Mucosa of rectum (tissue), 2 donors: ENCODE data around the gene ERP29.
"Not testable (repeated sequence)": the region's sequence is repeated elsewhere in the genome, so short reads cannot be mapped to it uniquely, and the experiment has no call there.

ENCODE experiments used
- H3K27ac ChIP-seq, 2 donors: one replicate each; pipeline ENCODE4 v1.7.0; 2013; ENCODE audit warnings: inconsistent platforms in 2 of 2, low read depth in 2 of 2, low read length in 2 of 2
- H3K27me3 ChIP-seq, 2 donors: one replicate each; pipeline ENCODE4 v1.7.0; 2013; ENCODE audit warnings: low read length in 2 of 2; ENCODE audit not compliant: control insufficient read depth in 2 of 2, insufficient read depth in 2 of 2
- H3K36me3 ChIP-seq, 2 donors: one replicate each; pipeline ENCODE4 v1.7.0; 2013; ENCODE audit warnings: low read length in 2 of 2; ENCODE audit not compliant: control insufficient read depth in 2 of 2, insufficient read depth in 2 of 2
- H3K4me1 ChIP-seq, 2 donors: one replicate each; pipeline ENCODE4 v1.7.0; 2013; ENCODE audit warnings: low read length in 2 of 2, mild to moderate bottlenecking in 1 of 2; ENCODE audit not compliant: control insufficient read depth in 2 of 2, insufficient read depth in 2 of 2
- H3K4me3 ChIP-seq, 2 donors: one replicate each; pipeline ENCODE4 v1.7.0; 2013; ENCODE audit warnings: low read length in 2 of 2
- H3K9ac ChIP-seq, 2 donors: one replicate each; pipeline ENCODE4 v1.7.0; 2013; ENCODE audit warnings: low read length in 2 of 2, low read depth in 1 of 2, mild to moderate bottlenecking in 1 of 2
- H3K9me3 ChIP-seq, 2 donors: one replicate each; pipeline ENCODE4 v1.7.0; 2013; ENCODE audit warnings: low read length in 2 of 2; ENCODE audit not compliant: control insufficient read depth in 2 of 2
- donor health status: healthy.
- donor health status: Normal muscosa, but diverticular disease.

The ERP29 gene

DNA sequence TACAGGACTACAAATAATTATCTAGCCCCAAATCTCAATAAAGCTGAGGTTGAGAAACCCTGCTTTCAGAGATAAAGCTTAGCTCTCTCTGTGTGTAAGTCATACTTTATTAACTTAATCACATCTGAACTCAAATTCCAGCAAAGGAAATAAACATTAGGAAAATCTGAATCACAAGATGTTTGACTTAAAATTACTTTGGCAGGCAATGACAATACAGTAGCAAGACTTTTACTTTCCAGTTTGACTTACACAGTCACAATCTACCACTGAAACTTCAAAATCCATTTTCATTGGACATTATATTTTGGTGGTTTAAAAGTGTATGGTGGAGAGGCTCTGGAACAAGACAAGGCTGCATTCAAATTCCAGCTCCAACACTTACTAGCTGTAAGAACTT lies 11.7 kb upstream of the ERP29 start:
- Histone ChIP-seq H3K4me1 (no peaks in the 10 kb centered on the region), H3K36me3 (no peaks in the 10 kb centered on the region), H3K9me3 (no peaks in the 10 kb centered on the region), H3K27me3 (no peaks in the 10 kb centered on the region), H3K9ac (peak overlapping the region in 1 of 2 donors; percentile 15), H3K27ac (no peak overlapping the region), H3K4me3 (no peak overlapping the region)

DNA sequence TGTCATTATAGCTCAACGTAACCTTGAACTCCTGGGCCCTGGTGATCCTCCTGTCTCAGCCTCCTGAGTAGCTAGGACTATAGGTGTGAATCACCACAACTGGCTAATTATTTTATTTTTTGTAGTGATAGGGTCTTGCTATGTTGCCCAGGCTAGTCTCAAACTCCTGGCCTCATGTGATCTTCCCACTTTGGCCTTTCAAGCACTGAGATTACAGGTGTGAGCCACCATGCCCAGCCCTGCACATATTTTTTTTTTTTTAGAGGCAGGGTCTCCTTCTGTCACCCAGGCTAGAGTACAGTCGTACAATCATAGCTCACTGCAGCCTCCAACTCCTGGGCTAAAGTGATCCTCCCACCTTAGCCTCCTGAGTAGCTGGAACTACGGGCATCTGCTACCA lies 9.2 kb upstream of the ERP29 start:
- Histone ChIP-seq H3K27me3 (no peaks in the 10 kb centered on the region), H3K27ac (no peak overlapping the region), H3K9me3 (no peaks in the 10 kb centered on the region), H3K36me3 (no peaks in the 10 kb centered on the region), H3K9ac (no peak overlapping the region), H3K4me3 (no peak overlapping the region), H3K4me1 (no peaks in the 10 kb centered on the region)

DNA sequence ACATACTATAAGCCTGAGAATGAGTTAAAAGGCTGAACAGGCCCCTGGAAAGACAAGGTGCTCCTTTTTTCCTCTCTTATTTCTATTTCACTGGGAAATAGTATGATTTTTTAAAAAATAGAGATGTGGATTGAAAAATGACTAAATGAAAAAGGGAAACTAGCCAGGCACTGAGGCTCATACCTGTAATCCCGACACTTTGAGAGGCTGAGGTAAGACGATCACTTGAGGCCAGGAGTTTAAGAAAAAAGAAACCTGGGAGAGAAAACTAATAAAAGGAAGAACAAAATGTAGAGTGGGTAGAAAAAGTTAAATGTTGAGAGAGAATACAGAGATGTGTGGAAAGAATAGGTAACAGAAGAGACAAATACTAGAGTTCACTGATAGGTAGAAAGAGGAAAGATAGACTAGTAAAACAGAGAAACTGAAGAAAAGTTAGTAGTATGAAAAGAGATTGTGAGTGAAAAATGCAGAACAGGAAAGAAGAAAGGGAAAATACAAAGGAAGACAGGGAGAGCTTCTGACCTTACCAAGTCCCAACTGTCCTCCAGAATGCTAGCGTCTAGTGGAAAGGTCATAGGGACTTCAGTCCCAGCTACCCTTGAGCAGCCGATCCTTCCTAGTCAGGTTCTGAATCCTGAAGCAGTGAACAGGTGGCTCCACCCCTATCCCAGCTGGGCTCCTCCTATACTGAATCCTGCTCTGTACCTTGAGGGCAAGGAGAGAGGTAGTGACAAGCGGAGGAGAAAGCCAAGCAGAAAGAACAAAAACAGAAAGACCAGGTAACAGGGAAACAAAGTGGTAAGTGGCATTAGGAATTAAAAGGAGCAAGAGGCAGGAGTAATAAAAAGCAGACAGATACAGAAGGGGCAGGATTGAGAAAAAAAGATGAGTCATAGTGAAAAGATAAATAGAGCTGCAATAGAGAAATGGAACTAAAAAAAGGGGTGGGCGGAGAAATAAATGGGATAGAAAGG lies 7.5 kb upstream of the ERP29 start:
- H3K4me1 ChIP-seq, result no peaks in the 10 kb centered on the region
- no peaks in the 10 kb centered on the region for H3K9me3 ChIP-seq
- H3K9ac ChIP-seq, result no peak overlapping the region
- no peaks in the 10 kb centered on the region for H3K27me3 ChIP-seq
- H3K27ac ChIP-seq, result no peak overlapping the region
- H3K36me3 ChIP-seq, result no peaks in the 10 kb centered on the region
- peak overlapping the region in 1 of 2 donors; percentile 42 for H3K4me3 ChIP-seq

DNA sequence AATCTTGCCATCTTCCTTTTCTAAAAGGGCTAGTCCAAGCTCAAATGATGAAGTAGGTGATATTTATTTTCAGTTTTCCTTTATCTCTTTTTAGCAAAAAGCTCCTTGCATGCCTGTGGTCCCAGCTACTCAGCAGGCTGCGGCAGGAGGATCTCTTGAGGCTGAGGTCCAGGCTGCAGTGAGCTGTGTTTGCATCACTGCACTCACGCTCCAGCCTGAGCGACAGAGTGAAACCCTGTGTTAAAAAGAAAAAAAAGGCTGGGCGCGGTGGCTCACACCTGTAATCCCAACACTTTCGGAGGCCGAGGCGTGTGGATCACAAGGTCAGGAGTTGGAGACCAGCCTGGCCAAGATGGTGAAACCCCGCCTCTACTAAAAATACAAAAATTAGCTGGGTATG lies 5.3 kb upstream of the ERP29 start:
- Histone ChIP-seq H3K4me3 (no peak overlapping the region), H3K27me3 (no peaks in the 10 kb centered on the region), H3K9me3 (no peaks in the 10 kb centered on the region), H3K36me3 (no peaks in the 10 kb centered on the region), H3K27ac (no peak overlapping the region), H3K4me1 (peaks cover 12 to 17% of the 10 kb centered on the region in 2 donors), H3K9ac (no peak overlapping the region)

DNA sequence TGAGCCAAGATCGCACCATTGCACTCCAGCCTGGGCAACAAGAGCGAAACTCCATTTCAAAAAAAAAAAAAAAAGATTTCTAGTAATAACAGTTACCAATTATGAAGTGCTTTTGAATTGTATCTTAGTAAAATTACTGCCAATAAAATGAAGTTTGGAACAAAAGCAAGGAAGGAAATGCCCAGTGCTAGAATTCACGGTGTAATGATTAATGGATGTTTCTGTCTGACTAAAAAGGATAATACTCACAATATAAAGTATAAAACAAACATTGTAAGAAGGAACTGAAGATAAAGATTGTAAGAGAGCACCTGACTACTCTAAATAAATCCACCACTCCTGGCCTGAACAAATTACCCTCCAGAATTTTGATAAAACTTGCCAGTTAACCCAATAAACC lies 4.3 kb upstream of the ERP29 start:
- Histone ChIP-seq H3K27ac (no peak overlapping the region), H3K4me1 (peaks cover 13 to 17% of the 10 kb centered on the region in 2 donors), H3K36me3 (no peaks in the 10 kb centered on the region), H3K4me3 (no peak overlapping the region), H3K9ac (no peak overlapping the region), H3K27me3 (no peaks in the 10 kb centered on the region), H3K9me3 (no peaks in the 10 kb centered on the region)

DNA sequence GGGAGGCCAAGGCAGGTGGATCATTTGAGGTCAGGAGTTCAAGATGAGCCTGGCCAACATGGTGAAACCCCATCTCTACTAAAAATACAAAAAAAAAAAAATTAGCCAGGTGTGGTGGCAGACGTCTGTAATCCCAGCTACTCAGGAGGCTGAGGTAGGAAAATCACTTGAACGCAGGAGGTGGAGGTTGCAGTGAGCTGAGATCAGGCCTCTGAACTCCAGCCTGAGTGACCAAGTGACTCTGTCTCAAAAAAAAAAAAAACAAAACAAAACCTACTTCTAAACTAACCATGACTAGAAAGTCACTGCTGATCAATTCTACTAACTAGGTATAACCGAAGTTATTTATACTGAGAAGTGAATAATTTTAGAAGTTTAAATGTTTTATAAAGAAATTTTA lies 3.6 kb upstream of the ERP29 start:
- peaks cover 19 to 24% of the 10 kb centered on the region in 2 donors for H3K4me1 ChIP-seq
- H3K4me3 ChIP-seq, H3K9ac ChIP-seq, H3K36me3 ChIP-seq, H3K27me3 ChIP-seq, H3K9me3 ChIP-seq, H3K27ac ChIP-seq: not testable (repeated sequence)

DNA sequence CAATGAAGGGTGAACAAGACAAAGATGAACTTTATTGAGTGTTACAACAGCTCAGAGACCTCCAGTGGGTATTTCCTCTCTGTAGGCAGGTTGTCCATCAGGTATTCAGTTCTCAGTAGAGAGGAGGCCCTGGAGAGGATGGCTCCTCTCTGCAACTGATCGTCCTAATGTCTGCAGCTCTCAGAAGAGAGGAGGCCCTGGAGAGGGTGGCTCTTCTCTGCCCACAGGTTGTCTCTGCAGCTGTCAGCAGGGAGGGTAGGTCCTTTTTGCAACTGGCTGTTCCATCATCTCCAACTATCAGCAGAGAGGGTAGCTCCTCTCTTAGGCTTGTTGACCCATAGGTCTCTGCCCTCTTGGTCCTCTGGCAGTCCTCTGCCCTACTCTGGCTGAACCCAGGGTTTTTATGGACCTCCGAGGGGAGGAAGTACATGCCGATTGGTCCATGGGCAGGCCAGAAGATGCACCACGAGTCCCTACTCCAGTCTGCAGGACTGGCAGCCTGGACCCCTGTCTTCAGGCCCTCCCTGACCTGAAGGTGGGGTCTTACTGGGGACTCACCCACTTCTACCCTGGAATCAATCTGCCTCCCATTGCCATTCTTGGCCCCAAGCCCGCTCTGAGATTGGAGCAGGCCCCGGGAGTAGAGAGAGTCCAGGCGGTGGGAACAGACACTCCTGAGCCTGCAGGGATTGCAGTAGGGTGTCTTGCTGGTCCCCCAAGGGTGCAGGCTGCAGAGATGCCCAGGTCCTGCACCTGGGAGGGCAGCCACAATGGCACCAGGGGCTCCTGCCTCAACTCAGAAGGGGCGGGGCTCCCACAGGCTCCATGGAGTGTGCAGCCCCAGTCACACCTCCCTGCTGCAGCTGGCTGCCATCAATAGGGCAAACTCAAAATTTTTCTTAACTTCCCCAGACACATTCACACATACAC lies 2.5 kb upstream of the ERP29 start:
- no peak overlapping the region for H3K9ac ChIP-seq
- no peak overlapping the region for H3K27ac ChIP-seq
- H3K36me3 ChIP-seq, result no peaks in the 10 kb centered on the region
- H3K4me3 ChIP-seq, result no peak overlapping the region
- peaks cover 19 to 27% of the 10 kb centered on the region in 2 donors for H3K4me1 ChIP-seq
- H3K27me3 ChIP-seq, result no peaks in the 10 kb centered on the region
- H3K9me3 ChIP-seq, result no peaks in the 10 kb centered on the region

DNA sequence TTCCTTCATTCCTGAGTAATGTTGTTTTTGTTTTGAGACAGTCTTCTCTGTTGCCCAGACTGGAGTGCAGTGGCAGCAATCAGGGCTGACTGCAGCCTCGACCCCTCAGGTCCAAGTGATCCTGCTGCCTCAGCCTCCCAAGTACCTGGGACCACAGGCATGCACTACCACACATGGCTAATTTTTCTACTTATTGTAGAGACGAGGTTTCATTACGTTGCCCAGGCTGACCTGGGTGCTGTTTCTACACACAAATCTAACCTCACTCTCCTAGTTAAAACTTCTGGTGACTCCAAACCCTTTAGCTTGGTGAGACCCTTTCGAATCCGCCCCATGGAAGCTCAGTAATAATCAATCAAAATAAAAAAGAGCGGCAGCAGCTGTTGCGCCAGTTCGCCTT lies 1.5 kb upstream of the ERP29 start:
- Histone ChIP-seq H3K4me3 (peak overlapping the region; percentile 86 to 97), H3K27ac (peak overlapping the region in 1 of 2 donors; percentile 99), H3K9me3 (no peaks in the 10 kb centered on the region), H3K4me1 (peaks cover 19 to 27% of the 10 kb centered on the region in 2 donors), H3K27me3 (no peaks in the 10 kb centered on the region), H3K36me3 (peaks cover 0 to 4% of the 10 kb centered on the region in 2 donors), H3K9ac (peak overlapping the region in 1 of 2 donors; percentile 98)

DNA sequence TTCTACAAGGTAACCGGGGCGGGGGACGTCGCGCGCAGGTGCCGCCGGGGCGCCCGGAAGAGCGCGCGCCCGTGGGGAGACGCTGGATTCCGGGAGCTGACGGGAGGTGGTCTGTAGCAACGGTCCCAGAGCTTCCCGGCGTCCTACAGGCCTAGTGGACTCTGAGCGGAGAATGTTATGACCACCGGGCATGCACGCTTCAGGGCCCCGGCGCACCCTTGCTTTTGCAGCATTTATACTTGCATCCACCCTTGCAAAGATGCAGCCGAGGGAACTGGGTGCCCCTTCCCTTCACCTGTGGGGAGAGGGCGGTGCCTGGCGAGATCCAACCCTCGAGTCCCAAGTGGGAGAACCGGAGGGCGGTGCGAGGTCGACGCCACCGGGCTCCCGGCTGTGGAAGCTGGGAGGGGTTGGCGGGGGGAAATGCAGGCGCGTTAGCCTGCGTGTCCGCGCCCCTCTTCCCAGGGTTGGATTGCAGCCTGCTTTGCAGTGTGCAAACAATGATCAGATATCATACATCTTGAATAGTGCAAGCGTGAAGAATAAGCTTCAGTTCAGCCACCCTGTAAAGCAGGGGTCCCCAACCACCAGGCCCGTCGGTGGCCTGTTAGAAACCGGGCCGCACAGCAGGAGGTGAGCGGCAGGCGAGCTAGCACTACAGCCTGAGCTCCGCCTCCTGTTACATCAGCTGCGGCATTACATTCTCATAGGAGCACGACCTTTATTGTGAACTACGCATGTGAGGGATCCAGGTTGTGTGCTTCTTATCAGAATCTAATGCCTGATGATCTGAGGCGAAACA lies 576 bp downstream of the ERP29 start:
- Histone ChIP-seq H3K27me3 (no peaks in the 10 kb centered on the region), H3K4me3 (peak overlapping the region; percentile 76 to 97), H3K27ac (peak overlapping the region; percentile 83 to 92), H3K9me3 (no peaks in the 10 kb centered on the region), H3K36me3 (peaks cover 3 to 7% of the 10 kb centered on the region in 2 donors), H3K4me1 (peaks cover 19 to 27% of the 10 kb centered on the region in 2 donors), H3K9ac (peak overlapping the region; percentile 74 to 77)
